A673 (cell line): ENCODE data around the gene IQCK.

Experiments
- EZH2 ChIP-seq: fragments of 200-600 bp; sonication (generic); IDR thresholded peaks from 2 replicates; pipeline ENCODE4 v1.6.1; 2017; ENCODE audit warnings: borderline replicate concordance, low read depth, mild to moderate bottlenecking, mixed read lengths, antibody characterized with exemption, low read length; ENCODE audit not compliant: poor library complexity, severe bottlenecking
- TF ChIP-seq, protein P1 (sequence below): fragments of 300-800, 200-600 bp; sonication (generic); conservative IDR thresholded peaks from 2 replicates; pipeline ENCODE4 v1.5.1; 2017; ENCODE audit warnings: low read depth, mild to moderate bottlenecking, antibody characterized with exemption, low read length, moderate library complexity, mixed read lengths

DNA sequence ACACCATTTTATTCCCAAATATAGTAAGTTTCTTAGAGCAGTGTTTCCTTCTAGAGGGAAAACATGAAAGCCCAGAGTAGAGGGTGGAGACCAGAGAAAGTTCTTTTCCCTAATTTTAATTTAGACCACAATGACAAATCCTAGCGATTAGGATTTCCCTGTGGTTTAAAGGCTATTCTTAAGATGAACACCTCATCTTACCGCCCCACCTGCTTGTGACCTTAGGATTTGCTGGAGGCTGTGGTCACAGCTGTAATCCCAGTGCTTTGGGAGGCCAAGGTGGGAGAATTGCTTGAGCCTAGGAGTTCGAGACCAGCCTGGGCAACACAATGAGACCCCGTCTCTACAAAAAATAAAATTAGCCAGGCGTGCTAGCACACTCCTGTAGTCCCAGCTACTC is 115.5 kb downstream of the IQCK start:
- TF ChIP-seq EZH2: no peak
- TF ChIP-seq, protein P1, sequence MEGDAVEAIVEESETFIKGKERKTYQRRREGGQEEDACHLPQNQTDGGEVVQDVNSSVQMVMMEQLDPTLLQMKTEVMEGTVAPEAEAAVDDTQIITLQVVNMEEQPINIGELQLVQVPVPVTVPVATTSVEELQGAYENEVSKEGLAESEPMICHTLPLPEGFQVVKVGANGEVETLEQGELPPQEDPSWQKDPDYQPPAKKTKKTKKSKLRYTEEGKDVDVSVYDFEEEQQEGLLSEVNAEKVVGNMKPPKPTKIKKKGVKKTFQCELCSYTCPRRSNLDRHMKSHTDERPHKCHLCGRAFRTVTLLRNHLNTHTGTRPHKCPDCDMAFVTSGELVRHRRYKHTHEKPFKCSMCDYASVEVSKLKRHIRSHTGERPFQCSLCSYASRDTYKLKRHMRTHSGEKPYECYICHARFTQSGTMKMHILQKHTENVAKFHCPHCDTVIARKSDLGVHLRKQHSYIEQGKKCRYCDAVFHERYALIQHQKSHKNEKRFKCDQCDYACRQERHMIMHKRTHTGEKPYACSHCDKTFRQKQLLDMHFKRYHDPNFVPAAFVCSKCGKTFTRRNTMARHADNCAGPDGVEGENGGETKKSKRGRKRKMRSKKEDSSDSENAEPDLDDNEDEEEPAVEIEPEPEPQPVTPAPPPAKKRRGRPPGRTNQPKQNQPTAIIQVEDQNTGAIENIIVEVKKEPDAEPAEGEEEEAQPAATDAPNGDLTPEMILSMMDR: no peak
